WI38 (cell line): ENCODE measurements around the gene SNRPB.

Experiments
- H3K4me3 ChIP-seq: 2 replicates; pipeline ENCODE4 v1.5.1; 2011; ENCODE audit warnings: low read depth, mild to moderate bottlenecking, control low read depth, low read length
- TF ChIP-seq, protein P1 (sequence below): IDR thresholded peaks from 2 replicates; pipeline ENCODE4 v1.5.1; 2012; ENCODE audit warnings: low read depth, mild to moderate bottlenecking, control low read depth, low read length

Gene SNRPB

GRCh38 chr20:2470423-2471193 lies at the start of gene SNRPB:
Gene SNRPB, minus strand, starts transcription at chr20:2470789. Its CDS starts 99 bp downstream, at chr20:2470690.
- TF ChIP-seq, protein P1, sequence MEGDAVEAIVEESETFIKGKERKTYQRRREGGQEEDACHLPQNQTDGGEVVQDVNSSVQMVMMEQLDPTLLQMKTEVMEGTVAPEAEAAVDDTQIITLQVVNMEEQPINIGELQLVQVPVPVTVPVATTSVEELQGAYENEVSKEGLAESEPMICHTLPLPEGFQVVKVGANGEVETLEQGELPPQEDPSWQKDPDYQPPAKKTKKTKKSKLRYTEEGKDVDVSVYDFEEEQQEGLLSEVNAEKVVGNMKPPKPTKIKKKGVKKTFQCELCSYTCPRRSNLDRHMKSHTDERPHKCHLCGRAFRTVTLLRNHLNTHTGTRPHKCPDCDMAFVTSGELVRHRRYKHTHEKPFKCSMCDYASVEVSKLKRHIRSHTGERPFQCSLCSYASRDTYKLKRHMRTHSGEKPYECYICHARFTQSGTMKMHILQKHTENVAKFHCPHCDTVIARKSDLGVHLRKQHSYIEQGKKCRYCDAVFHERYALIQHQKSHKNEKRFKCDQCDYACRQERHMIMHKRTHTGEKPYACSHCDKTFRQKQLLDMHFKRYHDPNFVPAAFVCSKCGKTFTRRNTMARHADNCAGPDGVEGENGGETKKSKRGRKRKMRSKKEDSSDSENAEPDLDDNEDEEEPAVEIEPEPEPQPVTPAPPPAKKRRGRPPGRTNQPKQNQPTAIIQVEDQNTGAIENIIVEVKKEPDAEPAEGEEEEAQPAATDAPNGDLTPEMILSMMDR: no peak
- peak within 1 kb of the TSS; percentile 77 for H3K4me3 ChIP-seq

DNA sequence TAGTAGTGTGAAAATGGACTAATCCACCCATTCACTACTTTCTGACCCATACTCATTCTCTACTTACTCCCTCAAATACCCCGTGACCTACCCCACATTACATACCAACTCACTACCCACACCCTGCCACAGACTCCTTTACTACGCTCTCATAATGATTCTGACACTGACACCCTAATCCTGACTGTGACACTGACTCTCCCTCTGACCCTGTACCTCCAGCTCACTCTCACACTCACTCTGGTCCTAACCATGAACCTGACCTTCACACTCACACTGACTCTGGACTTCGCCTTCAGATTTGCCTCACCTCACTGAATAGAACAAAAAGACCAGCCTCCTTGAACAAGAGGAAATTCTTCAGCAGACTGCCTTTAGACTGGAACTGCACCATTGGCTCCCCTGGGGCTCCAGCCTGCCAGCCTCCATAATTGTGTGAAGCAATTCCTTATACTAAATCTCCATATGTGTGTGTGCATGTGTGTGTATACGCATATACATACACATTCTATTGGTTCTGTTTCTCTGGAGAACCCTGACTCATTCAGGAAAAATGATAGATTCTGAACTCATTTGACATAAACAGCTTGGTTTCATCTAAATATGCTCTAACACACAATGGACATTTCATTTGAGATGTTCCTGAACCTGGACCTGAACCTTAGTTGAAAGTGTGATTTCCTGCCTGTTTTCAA lies 48.7 kb upstream of the SNRPB start:
- TF ChIP-seq, protein P1: no peak
- no peak overlapping the region for H3K4me3 ChIP-seq

DNA sequence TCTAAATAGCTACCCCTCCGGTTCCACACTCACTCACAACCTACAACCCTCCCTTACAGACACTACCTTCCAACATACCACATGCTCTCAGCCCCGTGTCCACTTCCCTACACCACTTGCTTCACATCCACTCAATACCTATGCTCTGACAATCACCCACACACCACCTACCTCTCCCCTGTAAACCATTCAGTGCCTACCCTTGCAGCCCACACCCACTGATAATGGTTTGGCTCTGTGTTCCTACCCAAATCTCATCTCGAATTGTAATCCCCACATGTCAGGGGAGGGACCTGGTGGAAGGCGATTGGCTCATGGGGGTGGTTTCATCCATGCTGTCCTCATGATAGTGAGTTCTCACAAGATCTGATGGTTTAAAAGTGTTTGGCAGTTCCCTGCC lies 48.0 kb upstream of the SNRPB start:
- H3K4me3 ChIP-seq: no peak overlapping the region
- TF ChIP-seq, protein P1: no peak

DNA sequence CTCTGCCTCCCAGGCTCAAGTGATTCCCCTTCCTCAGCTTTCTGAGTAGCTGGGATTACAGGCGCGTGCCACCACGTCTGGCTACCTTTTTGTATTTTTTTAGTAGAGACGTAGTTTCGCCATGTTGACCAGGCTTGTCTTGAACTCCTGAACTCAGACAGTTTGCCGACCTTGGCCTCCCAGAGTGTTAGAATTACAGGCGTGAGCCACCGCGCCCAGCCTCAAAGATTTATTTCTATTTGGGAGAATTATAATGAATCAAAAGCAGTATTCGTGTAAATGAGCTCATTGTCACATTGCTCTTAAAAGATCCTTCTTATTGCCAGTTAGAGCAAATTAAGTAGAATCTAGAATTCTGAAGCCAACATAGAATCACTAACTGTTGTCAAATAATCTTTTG lies 47.5 kb upstream of the SNRPB start:
- TF ChIP-seq, protein P1: no peak
- H3K4me3 ChIP-seq: no peak overlapping the region

- H3K4me3 ChIP-seq: no peak overlapping the region
- TF ChIP-seq, protein P1: no peak
Observed at GRCh38 chr20:2516399-2516798, 45.8 kb upstream of the SNRPB start.

DNA sequence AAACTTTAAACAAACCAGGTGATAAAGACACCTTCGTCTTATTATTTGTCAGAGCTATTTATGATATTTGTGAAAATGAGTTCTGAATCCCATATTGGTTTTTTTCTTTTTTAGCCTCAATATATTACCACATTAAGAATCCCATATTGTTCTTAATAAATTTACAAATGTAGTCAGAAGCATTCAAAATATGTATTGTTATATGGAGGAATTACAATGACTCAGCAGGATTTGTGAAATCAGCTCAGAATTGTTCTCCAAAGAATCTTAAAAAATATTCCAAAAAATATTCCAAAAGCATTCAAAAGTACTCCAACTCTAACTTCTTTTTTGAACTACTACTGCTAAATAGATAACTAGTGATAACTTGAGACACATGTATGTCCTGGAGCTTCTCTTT lies 44.6 kb upstream of the SNRPB start:
- H3K4me3 ChIP-seq: no peak overlapping the region
- TF ChIP-seq, protein P1: no peak

DNA sequence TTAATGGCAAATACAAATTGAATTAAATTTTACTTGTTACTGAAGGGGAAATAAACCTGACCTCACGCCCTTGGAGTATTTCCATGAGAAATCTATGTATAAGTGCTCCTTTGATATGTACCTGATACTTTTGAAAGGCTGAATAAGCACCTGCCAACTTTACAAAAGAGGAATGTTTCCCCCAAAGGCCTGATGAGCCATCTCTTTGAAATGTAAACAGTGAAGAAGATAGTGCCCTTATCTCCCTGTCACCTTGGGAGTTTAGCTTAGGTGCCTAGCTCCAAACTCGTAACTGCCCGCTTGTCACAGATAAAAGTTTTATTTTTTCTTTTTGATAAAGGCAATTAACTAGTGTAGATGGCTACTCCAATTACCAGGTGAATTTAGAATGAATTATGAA lies 39.2 kb upstream of the SNRPB start:
- TF ChIP-seq, protein P1: no peak
- H3K4me3 ChIP-seq: peak overlapping the region; percentile 75; the same call in 1 of the 2 replicates
